Measurements from ENCODE around the gene ASAP2. TPM values are rescaled to one million over a fixed set of nuclear protein-coding genes. Genes with fewer than 3 reads are reported as not detected.

Gene ASAP2
- total RNA-seq, 6 donors from 2014 or later: 20.4 to 26.0 (median 23.4) TPM

DNA sequence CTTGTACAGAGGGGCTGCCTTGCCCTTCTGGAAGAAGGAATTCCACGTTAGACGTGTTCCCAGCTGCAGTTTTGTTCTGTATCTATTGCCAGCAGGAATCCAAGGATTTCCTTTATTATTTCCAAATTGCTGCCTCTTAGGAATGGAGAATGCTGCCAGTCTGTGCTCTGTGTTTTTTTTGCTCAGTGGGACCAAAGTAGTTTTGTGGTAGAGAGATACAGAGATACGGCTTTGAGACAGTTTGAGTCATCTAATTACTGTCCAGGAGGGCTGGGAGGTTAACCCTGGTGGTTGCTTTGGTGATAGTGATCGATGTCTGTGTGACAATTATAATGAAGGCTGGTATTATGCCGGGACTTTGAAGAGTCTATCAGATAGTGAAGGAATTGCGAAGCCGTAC, 26.3 kb downstream of the ASAP2 start:
- no peak for ATAC-seq (ENCODE audit: low FRiP score in 2 of 2)
- Histone ChIP-seq H3K27ac (peak overlapping the region in 1 of 4 donors; percentile 60), H3K27me3 (no peaks in the 10 kb centered on the region), H3K4me1 (peaks cover 67 to 88% (median 77%) of the 10 kb centered on the region in 4 donors), H3K9me3 (no peaks in the 10 kb centered on the region), H3K36me3 (no peaks in the 10 kb centered on the region), H3K4me3 (no peak overlapping the region)
- DNase-seq: no peak
- TF ChIP-seq POLR2A (IDR thresholded peaks at IDR 0.05) (no peak), EP300 (IDR thresholded peaks at IDR 0.05) (no peak), POLR2AphosphoS5 (IDR thresholded peaks at IDR 0.05) (no peak)
- TF ChIP-seq, protein P1, sequence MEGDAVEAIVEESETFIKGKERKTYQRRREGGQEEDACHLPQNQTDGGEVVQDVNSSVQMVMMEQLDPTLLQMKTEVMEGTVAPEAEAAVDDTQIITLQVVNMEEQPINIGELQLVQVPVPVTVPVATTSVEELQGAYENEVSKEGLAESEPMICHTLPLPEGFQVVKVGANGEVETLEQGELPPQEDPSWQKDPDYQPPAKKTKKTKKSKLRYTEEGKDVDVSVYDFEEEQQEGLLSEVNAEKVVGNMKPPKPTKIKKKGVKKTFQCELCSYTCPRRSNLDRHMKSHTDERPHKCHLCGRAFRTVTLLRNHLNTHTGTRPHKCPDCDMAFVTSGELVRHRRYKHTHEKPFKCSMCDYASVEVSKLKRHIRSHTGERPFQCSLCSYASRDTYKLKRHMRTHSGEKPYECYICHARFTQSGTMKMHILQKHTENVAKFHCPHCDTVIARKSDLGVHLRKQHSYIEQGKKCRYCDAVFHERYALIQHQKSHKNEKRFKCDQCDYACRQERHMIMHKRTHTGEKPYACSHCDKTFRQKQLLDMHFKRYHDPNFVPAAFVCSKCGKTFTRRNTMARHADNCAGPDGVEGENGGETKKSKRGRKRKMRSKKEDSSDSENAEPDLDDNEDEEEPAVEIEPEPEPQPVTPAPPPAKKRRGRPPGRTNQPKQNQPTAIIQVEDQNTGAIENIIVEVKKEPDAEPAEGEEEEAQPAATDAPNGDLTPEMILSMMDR (IDR thresholded peaks at IDR 0.05): no peak
- WGBS, 2 donors: 59 to 66% methylated on average over 7 of the region's 7 CpGs

DNA sequence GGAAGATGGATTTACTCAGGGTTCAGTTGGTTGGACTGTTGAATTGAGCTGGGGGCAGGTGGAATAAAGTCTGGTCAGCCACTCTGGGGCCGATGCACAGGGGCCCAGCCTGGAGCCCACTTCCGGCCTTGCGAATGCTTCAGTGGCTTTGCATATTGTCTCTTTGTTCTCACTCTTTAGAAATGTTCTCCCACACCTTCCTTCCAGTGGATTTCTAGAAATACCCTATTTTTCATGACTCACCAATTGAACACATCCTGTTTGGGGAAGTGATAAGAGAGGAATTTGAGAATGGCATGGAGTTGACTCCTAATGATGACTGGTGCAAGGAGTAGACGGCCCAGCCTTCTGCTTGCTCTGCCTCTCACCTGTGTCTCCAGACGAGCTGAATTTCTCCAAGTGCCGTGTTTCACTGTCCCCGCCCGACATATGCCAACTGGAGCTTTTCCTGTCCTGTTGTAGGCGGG, 28.1 kb downstream of the ASAP2 start:
- Histone ChIP-seq H3K4me3 (no peak overlapping the region), H3K27ac (peak overlapping the region; percentile 57 to 75 (median 64)), H3K4me1 (peaks cover 73 to 88% (median 84%) of the 10 kb centered on the region in 4 donors), H3K27me3 (no peaks in the 10 kb centered on the region), H3K36me3 (no peaks in the 10 kb centered on the region), H3K9me3 (no peaks in the 10 kb centered on the region)
- WGBS, 2 donors: 53 to 58% methylated on average over 9 of the region's 9 CpGs
- peak in 1 of 2 donors; percentile 67 for TF ChIP-seq POLR2AphosphoS5 (IDR thresholded peaks at IDR 0.05)
- TF ChIP-seq EP300 (IDR thresholded peaks at IDR 0.05): peak in 1 of 4 donors; percentile 8
- TF ChIP-seq, protein P1 (IDR thresholded peaks at IDR 0.05): no peak
- no peak for TF ChIP-seq POLR2A (IDR thresholded peaks at IDR 0.05)
- peak; percentile 52 to 72 for ATAC-seq (ENCODE audit: low FRiP score in 2 of 2)
- peak in 1 of 2 donors; percentile 45 for DNase-seq

DNA sequence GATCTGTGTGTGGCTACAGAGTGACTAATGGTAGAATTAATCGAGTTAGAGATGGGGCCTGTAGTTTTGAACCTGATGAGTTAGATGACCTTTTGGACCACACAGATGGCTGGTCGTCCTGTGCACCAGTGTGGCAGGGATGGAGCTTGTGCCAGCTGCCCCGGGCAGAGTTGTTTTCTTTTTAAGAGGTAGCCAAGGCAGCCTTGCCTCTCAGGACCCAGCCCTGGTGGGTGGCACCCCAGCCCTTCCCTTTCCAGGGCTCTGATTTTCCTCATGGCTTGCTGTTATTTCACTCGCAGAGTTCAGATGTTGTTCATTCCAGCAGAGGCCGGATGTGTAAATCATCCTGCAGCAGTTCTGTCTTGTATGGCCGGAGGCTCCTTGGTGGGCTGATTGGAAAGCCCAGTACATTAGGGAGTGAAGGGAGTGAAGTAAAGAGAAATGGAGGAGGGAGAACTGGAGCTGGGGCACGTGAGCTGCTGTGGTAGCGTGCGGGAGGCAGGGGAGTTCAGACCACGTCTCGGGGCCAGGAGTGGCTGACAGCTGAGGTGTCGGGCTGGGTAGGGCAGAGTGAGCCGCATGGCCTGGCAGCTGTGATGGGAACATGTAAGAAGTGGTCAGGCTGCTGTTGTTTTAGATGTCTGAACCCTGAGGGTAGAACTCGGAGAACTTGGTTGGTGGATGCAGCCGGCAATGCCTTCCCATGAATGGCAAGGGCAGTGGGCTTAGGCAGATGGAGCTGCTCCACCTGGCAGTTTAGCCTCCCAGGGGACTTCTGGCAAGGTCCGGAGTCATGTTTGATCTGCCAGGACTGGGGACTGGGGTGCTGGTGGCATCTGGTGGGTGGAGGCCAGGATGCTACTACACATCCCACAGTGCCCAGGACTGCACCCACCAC, 28.8 kb downstream of the ASAP2 start:
- ATAC-seq (ENCODE audit: low FRiP score in 2 of 2) (peak; percentile 4 to 6), DNase-seq (peak in 1 of 2 donors; percentile 52)
- no peak overlapping the region for H3K4me3 ChIP-seq
- WGBS, 2 donors: 71 to 76% methylated on average over 15 to 16 of the region's 16 CpGs
- H3K4me1 ChIP-seq: peaks cover 67 to 82% (median 78%) of the 10 kb centered on the region in 4 donors
- H3K9me3 ChIP-seq: no peaks in the 10 kb centered on the region
- H3K27me3 ChIP-seq: no peaks in the 10 kb centered on the region
- peak overlapping the region; percentile 57 to 75 (median 64) for H3K27ac ChIP-seq
- no peaks in the 10 kb centered on the region for H3K36me3 ChIP-seq
- TF ChIP-seq EP300 (IDR thresholded peaks at IDR 0.05) (no peak), POLR2A (IDR thresholded peaks at IDR 0.05) (no peak), POLR2AphosphoS5 (IDR thresholded peaks at IDR 0.05) (no peak)
- TF ChIP-seq, protein P1 (IDR thresholded peaks at IDR 0.05): no peak

DNA sequence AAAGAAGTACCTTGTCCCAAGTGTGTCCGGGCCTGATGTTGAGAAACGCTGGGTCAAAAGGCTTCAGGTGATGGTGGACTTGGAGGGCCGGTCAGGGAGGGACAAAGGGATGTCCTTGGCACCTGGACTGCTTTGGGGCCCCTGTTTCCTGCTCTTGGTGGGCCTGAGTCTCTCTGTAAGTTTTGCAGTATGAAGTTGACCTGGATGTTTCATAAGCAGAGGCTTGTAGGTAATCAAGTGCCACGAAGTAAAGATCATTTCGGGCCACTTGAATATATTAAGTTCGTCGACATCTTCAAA, 29.4 kb downstream of the ASAP2 start:
- ATAC-seq (ENCODE audit: low FRiP score in 2 of 2) (no peak), DNase-seq (no peak)
- no peak overlapping the region for H3K4me3 ChIP-seq
- H3K27ac ChIP-seq: peak overlapping the region; percentile 57 to 75 (median 64)
- no peaks in the 10 kb centered on the region for H3K9me3 ChIP-seq
- no peaks in the 10 kb centered on the region for H3K27me3 ChIP-seq
- H3K4me1 ChIP-seq: peaks cover 61 to 76% (median 72%) of the 10 kb centered on the region in 4 donors
- no peaks in the 10 kb centered on the region for H3K36me3 ChIP-seq
- no peak for TF ChIP-seq POLR2AphosphoS5 (IDR thresholded peaks at IDR 0.05)
- TF ChIP-seq, protein P1 (IDR thresholded peaks at IDR 0.05): no peak
- TF ChIP-seq EP300 (IDR thresholded peaks at IDR 0.05): no peak
- no peak for TF ChIP-seq POLR2A (IDR thresholded peaks at IDR 0.05)
- whole genome bisulfite sequencing, 2 donors: 78 to 84% methylated on average over 5 to 7 of the region's 7 CpGs
